Measurements from ENCODE around the gene GTF2A1.

Gene GTF2A1

DNA sequence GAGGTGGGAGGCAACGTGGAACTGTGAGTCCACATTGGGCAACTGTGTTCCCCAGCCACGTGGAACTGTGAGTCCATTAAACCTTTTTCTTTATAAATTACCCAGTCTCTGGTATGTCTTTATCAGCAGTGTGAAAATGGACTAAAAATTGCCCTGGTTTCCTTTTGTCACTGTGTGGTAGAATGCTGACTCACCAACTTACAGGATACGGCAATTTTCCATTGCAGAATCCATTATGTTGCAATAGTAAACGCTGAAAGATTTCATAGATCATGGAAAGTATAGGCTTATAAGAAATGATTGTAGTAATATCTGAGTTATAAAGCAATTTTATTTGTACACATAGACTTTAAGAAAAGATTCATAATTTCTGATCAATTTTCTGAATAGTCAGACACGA, 93.0 kb downstream of the GTF2A1 start:
- DNase-seq = no peak

DNA sequence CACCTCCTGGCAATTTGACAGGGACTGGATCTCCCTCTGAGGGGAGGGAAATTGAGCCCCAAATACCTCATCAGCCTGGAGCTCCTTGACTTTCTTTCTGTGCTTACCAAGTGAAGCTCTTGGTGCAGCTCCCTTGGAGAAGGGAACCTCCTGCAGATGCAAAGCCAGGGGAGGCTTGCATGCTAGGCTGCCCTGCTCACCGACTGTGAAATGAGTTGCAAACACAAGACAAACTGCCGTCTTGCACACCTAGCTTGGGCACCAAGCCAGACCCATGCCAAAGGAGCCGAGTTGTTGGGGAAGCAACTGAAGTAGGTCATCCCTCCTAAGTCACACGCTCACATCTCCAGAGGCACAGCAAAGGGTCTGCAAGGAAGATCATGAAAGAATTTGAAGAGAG, 95.2 kb downstream of the GTF2A1 start:
- DNase-seq = no peak

Data from DMS79 (cell line).